ENCODE measurements around the gene ROR2. TPM values are rescaled to one million over a fixed set of nuclear protein-coding genes. Genes with fewer than 3 reads are reported as not detected.

The ROR2 gene
- total and polyA plus RNA-seq, 4 donors, result 1.6 to 5.8 TPM; not detected in 2

GRCh38 chr9:91867740-91868139 lies 82.3 kb downstream of the ROR2 start:
- no peak overlapping the region for H3K27ac ChIP-seq (ENCODE audit: low read depth in 1 of 2, low read length in 2 of 2)
- no peaks in the 10 kb centered on the region for H3K4me1 ChIP-seq (ENCODE audit: control insufficient read depth in 1 of 2, insufficient read depth in 2 of 2, low read length in 2 of 2)
- intact Hi-C loops (cut with DNase I), result no loop called here
- 52 to 78% methylated on average over 6 of the region's 6 CpGs for WGBS, 2 donors
- H3K4me3 ChIP-seq (ENCODE audit: low read length in 2 of 2), result no peak overlapping the region
- H3K27me3 ChIP-seq (ENCODE audit: control insufficient read depth in 1 of 2, insufficient read depth in 2 of 2, low read length in 1 of 2), result no peaks in the 10 kb centered on the region
- ATAC-seq (ENCODE audit: low FRiP score), result no peak
- H3K36me3 ChIP-seq (ENCODE audit: control insufficient read depth in 1 of 2, insufficient read depth in 2 of 2, low read length in 1 of 2), result no peaks in the 10 kb centered on the region
- no peaks in the 10 kb centered on the region for H3K9me3 ChIP-seq (ENCODE audit: control insufficient read depth, low read length)
- no peak for DNase-seq

- H3K36me3 ChIP-seq (ENCODE audit: control insufficient read depth in 1 of 2, insufficient read depth in 2 of 2, low read length in 1 of 2), result no peaks in the 10 kb centered on the region
- no peak overlapping the region for H3K4me3 ChIP-seq (ENCODE audit: low read length in 2 of 2)
- H3K9me3 ChIP-seq (ENCODE audit: control insufficient read depth, low read length), result no peaks in the 10 kb centered on the region
- 19 to 20% methylated on average over 5 of the region's 5 CpGs for WGBS, 2 donors
- intact Hi-C loops (cut with DNase I), result no loop called here
- ATAC-seq (ENCODE audit: low FRiP score) (no peak), DNase-seq (no peak)
- H3K27ac ChIP-seq (ENCODE audit: low read depth in 1 of 2, low read length in 2 of 2), result no peak overlapping the region
- no peaks in the 10 kb centered on the region for H3K27me3 ChIP-seq (ENCODE audit: control insufficient read depth in 1 of 2, insufficient read depth in 2 of 2, low read length in 1 of 2)
- H3K4me1 ChIP-seq (ENCODE audit: control insufficient read depth in 1 of 2, insufficient read depth in 2 of 2, low read length in 2 of 2), result no peaks in the 10 kb centered on the region
Observed at GRCh38 chr9:91865041-91865440, 85.0 kb downstream of the ROR2 start.

GRCh38 chr9:91864380-91864779 lies 85.6 kb downstream of the ROR2 start:
- WGBS, 2 donors, result 38 to 58% methylated on average over 4 of the region's 4 CpGs
- Histone ChIP-seq H3K27ac (ENCODE audit: low read depth in 1 of 2, low read length in 2 of 2) (no peak overlapping the region), H3K4me1 (ENCODE audit: control insufficient read depth in 1 of 2, insufficient read depth in 2 of 2, low read length in 2 of 2) (no peaks in the 10 kb centered on the region), H3K36me3 (ENCODE audit: control insufficient read depth in 1 of 2, insufficient read depth in 2 of 2, low read length in 1 of 2) (no peaks in the 10 kb centered on the region), H3K9me3 (ENCODE audit: control insufficient read depth, low read length) (no peaks in the 10 kb centered on the region), H3K27me3 (ENCODE audit: control insufficient read depth in 1 of 2, insufficient read depth in 2 of 2, low read length in 1 of 2) (no peaks in the 10 kb centered on the region), H3K4me3 (ENCODE audit: low read length in 2 of 2) (no peak overlapping the region)
- ATAC-seq (ENCODE audit: low FRiP score) (no peak), DNase-seq (no peak)
- intact Hi-C loops (cut with DNase I), result no loop called here

GRCh38 chr9:91863469-91863868 lies 86.6 kb downstream of the ROR2 start:
- no peak overlapping the region for H3K27ac ChIP-seq (ENCODE audit: low read depth in 1 of 2, low read length in 2 of 2)
- intact Hi-C loops (cut with DNase I), result no loop called here
- no peaks in the 10 kb centered on the region for H3K27me3 ChIP-seq (ENCODE audit: control insufficient read depth in 1 of 2, insufficient read depth in 2 of 2, low read length in 1 of 2)
- H3K9me3 ChIP-seq (ENCODE audit: control insufficient read depth, low read length), result no peaks in the 10 kb centered on the region
- no peak for ATAC-seq (ENCODE audit: low FRiP score)
- 80 to 93% methylated on average over 4 of the region's 4 CpGs for WGBS, 2 donors
- no peaks in the 10 kb centered on the region for H3K4me1 ChIP-seq (ENCODE audit: control insufficient read depth in 1 of 2, insufficient read depth in 2 of 2, low read length in 2 of 2)
- no peaks in the 10 kb centered on the region for H3K36me3 ChIP-seq (ENCODE audit: control insufficient read depth in 1 of 2, insufficient read depth in 2 of 2, low read length in 1 of 2)
- no peak overlapping the region for H3K4me3 ChIP-seq (ENCODE audit: low read length in 2 of 2)
- no peak for DNase-seq

- no peak overlapping the region for H3K27ac ChIP-seq (ENCODE audit: low read depth in 1 of 2, low read length in 2 of 2)
- H3K4me1 ChIP-seq (ENCODE audit: control insufficient read depth in 1 of 2, insufficient read depth in 2 of 2, low read length in 2 of 2), result no peaks in the 10 kb centered on the region
- ATAC-seq (ENCODE audit: low FRiP score), result no peak
Observed at GRCh38 chr9:91858213-91859030, 91.6 kb downstream of the ROR2 start.

GRCh38 chr9:91857291-91858212 lies 92.5 kb downstream of the ROR2 start:
- WGBS, 2 donors, result 69 to 72% methylated on average over 27 of the region's 27 CpGs
- Histone ChIP-seq H3K27me3 (ENCODE audit: control insufficient read depth in 1 of 2, insufficient read depth in 2 of 2, low read length in 1 of 2) (no peaks in the 10 kb centered on the region), H3K4me1 (ENCODE audit: control insufficient read depth in 1 of 2, insufficient read depth in 2 of 2, low read length in 2 of 2) (no peaks in the 10 kb centered on the region), H3K27ac (ENCODE audit: low read depth in 1 of 2, low read length in 2 of 2) (no peak overlapping the region), H3K4me3 (ENCODE audit: low read length in 2 of 2) (no peak overlapping the region), H3K36me3 (ENCODE audit: control insufficient read depth in 1 of 2, insufficient read depth in 2 of 2, low read length in 1 of 2) (no peaks in the 10 kb centered on the region), H3K9me3 (ENCODE audit: control insufficient read depth, low read length) (no peaks in the 10 kb centered on the region)
- ATAC-seq (ENCODE audit: low FRiP score) (no peak), DNase-seq (peak in 1 of 2 donors; percentile 53)
- intact Hi-C loops (cut with DNase I), result no loop called here

More at GRCh38 chr9:91858213-91859030, 91.6 kb downstream of the ROR2 start:
- 91 to 93% methylated on average over 17 of the region's 17 CpGs for WGBS, 2 donors
- DNase-seq, result no peak
- Histone ChIP-seq H3K4me3 (ENCODE audit: low read length in 2 of 2) (no peak overlapping the region), H3K9me3 (ENCODE audit: control insufficient read depth, low read length) (no peaks in the 10 kb centered on the region), H3K27me3 (ENCODE audit: control insufficient read depth in 1 of 2, insufficient read depth in 2 of 2, low read length in 1 of 2) (no peaks in the 10 kb centered on the region), H3K36me3 (ENCODE audit: control insufficient read depth in 1 of 2, insufficient read depth in 2 of 2, low read length in 1 of 2) (no peaks in the 10 kb centered on the region)
- intact Hi-C loops (cut with DNase I), result no loop called here

- Histone ChIP-seq H3K9me3 (ENCODE audit: control insufficient read depth, low read length) (no peaks in the 10 kb centered on the region), H3K36me3 (ENCODE audit: control insufficient read depth in 1 of 2, insufficient read depth in 2 of 2, low read length in 1 of 2) (no peaks in the 10 kb centered on the region), H3K4me1 (ENCODE audit: control insufficient read depth in 1 of 2, insufficient read depth in 2 of 2, low read length in 2 of 2) (no peaks in the 10 kb centered on the region), H3K27ac (ENCODE audit: low read depth in 1 of 2, low read length in 2 of 2) (no peak overlapping the region), H3K27me3 (ENCODE audit: control insufficient read depth in 1 of 2, insufficient read depth in 2 of 2, low read length in 1 of 2) (no peaks in the 10 kb centered on the region), H3K4me3 (ENCODE audit: low read length in 2 of 2) (no peak overlapping the region)
- DNase-seq, result no peak
- intact Hi-C loops (cut with DNase I), result no loop called here
- WGBS, 2 donors, result 88 to 95% methylated on average over 5 of the region's 5 CpGs
- ATAC-seq (ENCODE audit: low FRiP score), result no peak
Observed at GRCh38 chr9:91856419-91856818, 93.6 kb downstream of the ROR2 start.

GRCh38 chr9:91855196-91855595 lies 94.8 kb downstream of the ROR2 start:
- no peak for ATAC-seq (ENCODE audit: low FRiP score)
- Histone ChIP-seq H3K4me1 (ENCODE audit: control insufficient read depth in 1 of 2, insufficient read depth in 2 of 2, low read length in 2 of 2) (no peaks in the 10 kb centered on the region), H3K27ac (ENCODE audit: low read depth in 1 of 2, low read length in 2 of 2) (no peak overlapping the region), H3K36me3 (ENCODE audit: control insufficient read depth in 1 of 2, insufficient read depth in 2 of 2, low read length in 1 of 2) (no peaks in the 10 kb centered on the region), H3K4me3 (ENCODE audit: low read length in 2 of 2) (no peak overlapping the region), H3K9me3 (ENCODE audit: control insufficient read depth, low read length) (no peaks in the 10 kb centered on the region), H3K27me3 (ENCODE audit: control insufficient read depth in 1 of 2, insufficient read depth in 2 of 2, low read length in 1 of 2) (no peaks in the 10 kb centered on the region)
- WGBS, 2 donors, result 86 to 94% methylated on average over 10 of the region's 10 CpGs
- intact Hi-C loops (cut with DNase I), result no loop called here
- no peak for DNase-seq

Data from aorta (tissue), 5 donors.